A673 (cell line): ENCODE data around the gene MAX.

Experiments used
- CTCF ChIP-seq: fragments of 300-800, 200-600 bp; sonication (generic); conservative IDR thresholded peaks from 2 replicates; pipeline ENCODE4 v1.5.1; 2017; ENCODE audit warnings: low read depth, mild to moderate bottlenecking, antibody characterized with exemption, low read length, moderate library complexity, mixed read lengths
- EZH2 ChIP-seq: fragments of 200-600 bp; sonication (generic); IDR thresholded peaks from 2 replicates; pipeline ENCODE4 v1.6.1; 2017; ENCODE audit warnings: borderline replicate concordance, low read depth, mild to moderate bottlenecking, mixed read lengths, antibody characterized with exemption, low read length; ENCODE audit not compliant: poor library complexity, severe bottlenecking

DNA sequence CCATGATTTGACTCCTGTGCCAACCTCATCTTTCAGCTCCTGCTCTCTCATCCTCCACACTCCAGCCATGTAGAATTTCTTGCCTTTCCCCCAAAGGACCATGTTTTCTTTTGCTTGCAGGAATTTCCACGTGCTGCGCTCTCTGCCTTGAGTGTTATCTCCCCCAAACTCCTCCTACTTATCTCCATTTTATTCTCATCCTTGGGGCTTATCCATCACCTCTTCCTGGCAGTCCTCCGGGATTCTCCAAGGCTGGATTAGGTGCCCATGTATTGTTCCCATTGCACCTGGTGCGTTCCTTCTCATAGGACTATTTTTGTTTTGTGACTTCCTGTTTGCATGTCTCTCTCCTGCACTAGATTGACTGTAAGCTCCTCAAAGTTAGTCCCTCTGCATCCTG is 7.0 kb upstream of the MAX start:
- TF ChIP-seq CTCF (no peak), EZH2 (no peak)
